NB4 (cell line): ENCODE data around the gene SYCP2L.

Experiments
- CTCF ChIP-seq: IDR thresholded peaks from one replicate; pipeline ENCODE4 v1.5.1; 2012; ENCODE audit warnings: low read depth, low read length
- POLR2A ChIP-seq: IDR thresholded peaks from 2 replicates; pipeline ENCODE4 v1.6.1; 2011; ENCODE audit warnings: mild to moderate bottlenecking; ENCODE audit not compliant: insufficient read length; ENCODE audit errors: extremely low read depth

- TF ChIP-seq CTCF (no peak), POLR2A (no peak)
Observed at GRCh38 chr6:10976571-10976970, 89.7 kb downstream of the SYCP2L start.
